Lower lobe of right lung (tissue), 2 donors: Measurements from ENCODE around the gene ARHGAP22. TPM values are rescaled to one million over a fixed set of nuclear protein-coding genes. Genes with fewer than 3 reads are reported as not detected.

Source experiments
- ATAC-seq, 2 donors: fragments of 200-7000 bp; cut with Tn5 transposase; one replicate each; pipeline ENCODE4 v1.9.1; 2020 to 2022; ENCODE audit warnings: mild to moderate bottlenecking in 2 of 2, moderate library complexity in 2 of 2
- DNase-seq: peaks from one replicate; pipeline ENCODE4 v3.0.0-alpha.2; 2020
- H3K27ac ChIP-seq: fragments of 200-600 bp; one replicate; pipeline ENCODE4 v1.8.0; 2022
- H3K27me3 ChIP-seq: fragments of 200-600 bp; one replicate; pipeline ENCODE4 v1.8.0; 2022; ENCODE audit warnings: low read depth
- H3K36me3 ChIP-seq: fragments of 200-600 bp; one replicate; pipeline ENCODE4 v1.8.0; 2022; ENCODE audit warnings: mild to moderate bottlenecking
- H3K4me1 ChIP-seq: fragments of 200-600 bp; one replicate; pipeline ENCODE4 v1.8.0; 2022
- H3K4me3 ChIP-seq: fragments of 200-600 bp; one replicate; pipeline ENCODE4 v1.8.0; 2022; ENCODE audit warnings: mild to moderate bottlenecking
- H3K9me3 ChIP-seq: fragments of 200-600 bp; one replicate; pipeline ENCODE4 v1.8.0; 2022
- CTCF ChIP-seq: fragments of 200-600 bp; IDR thresholded peaks from one replicate; pipeline ENCODE4 v1.8.0; 2022; ENCODE audit warnings: antibody characterized with exemption, mild to moderate bottlenecking
- intact Hi-C: fragments of 100-400 bp; cut with DNase I; formaldehyde crosslinking; loops from one replicate; pipeline ENCODE4 v1.11.0; 2022
- total RNA-seq: library from RNA; stranded (reverse); fragmentation: NEBNext Ultra II Directional; extraction: Animal tissue kit (Norgen Biotek cat#: 25700); gene quantifications from one replicate; pipeline ENCODE4 v1.2.1, GENCODE V29; 2021
- donor health status: DM: no; HTN: yes; CAD: no; lungs with severe emphysema.

The ARHGAP22 gene
- total RNA-seq, 1 donor from 2014 or later: 9.6 TPM

- intact Hi-C loops: no loop called here
- TF ChIP-seq CTCF: no peak
- peaks cover 4% of the 10 kb centered on the region for H3K27me3 ChIP-seq
- no peaks in the 10 kb centered on the region for H3K9me3 ChIP-seq
- no peaks in the 10 kb centered on the region for H3K4me1 ChIP-seq
- no peak for ATAC-seq
- H3K27ac ChIP-seq: no peak overlapping the region
- no peak for DNase-seq
- H3K36me3 ChIP-seq: no peaks in the 10 kb centered on the region
- no peak overlapping the region for H3K4me3 ChIP-seq
Observed at GRCh38 chr10:48636231-48636630, 31.4 kb upstream of the ARHGAP22 start.

GRCh38 chr10:48634984-48635557, 30.2 kb upstream of the ARHGAP22 start:
- no peaks in the 10 kb centered on the region for H3K9me3 ChIP-seq
- H3K36me3 ChIP-seq: no peaks in the 10 kb centered on the region
- intact Hi-C loops: no loop called here
- TF ChIP-seq CTCF: no peak
- ATAC-seq: no peak
- H3K27ac ChIP-seq: peak overlapping the region; percentile 8
- DNase-seq: no peak
- no peak overlapping the region for H3K4me3 ChIP-seq
- no peaks in the 10 kb centered on the region for H3K4me1 ChIP-seq
- H3K27me3 ChIP-seq: peaks cover 4% of the 10 kb centered on the region

GRCh38 chr10:48634198-48634983, 29.5 kb upstream of the ARHGAP22 start:
- Histone ChIP-seq H3K36me3 (no peaks in the 10 kb centered on the region), H3K4me1 (no peaks in the 10 kb centered on the region), H3K9me3 (no peaks in the 10 kb centered on the region), H3K27me3 (peaks cover 4% of the 10 kb centered on the region), H3K4me3 (no peak overlapping the region), H3K27ac (peak overlapping the region; percentile 8)
- intact Hi-C loops: no loop called here
- peak; percentile 74 to 91 for ATAC-seq
- peak; percentile 75 for DNase-seq
- no peak for TF ChIP-seq CTCF

- H3K27ac ChIP-seq: no peak overlapping the region
- no peak overlapping the region for H3K4me3 ChIP-seq
- H3K27me3 ChIP-seq: peaks cover 4% of the 10 kb centered on the region
- H3K36me3 ChIP-seq: no peaks in the 10 kb centered on the region
- no peaks in the 10 kb centered on the region for H3K9me3 ChIP-seq
- no peaks in the 10 kb centered on the region for H3K4me1 ChIP-seq
- ATAC-seq: no peak
- TF ChIP-seq CTCF: no peak
- intact Hi-C loops: no loop called here
- DNase-seq: no peak
Observed at GRCh38 chr10:48633381-48634197, 28.7 kb upstream of the ARHGAP22 start.

- intact Hi-C loops: no loop called here
- Histone ChIP-seq H3K27me3 (peaks cover 4% of the 10 kb centered on the region), H3K27ac (no peak overlapping the region), H3K4me3 (no peak overlapping the region), H3K4me1 (no peaks in the 10 kb centered on the region), H3K36me3 (no peaks in the 10 kb centered on the region), H3K9me3 (no peaks in the 10 kb centered on the region)
- ATAC-seq (no peak), DNase-seq (no peak)
- TF ChIP-seq CTCF: no peak
Observed at GRCh38 chr10:48632166-48632565, 27.3 kb upstream of the ARHGAP22 start.
